ENCODE results near the gene PPARG. TPM values are rescaled to one million over a fixed set of nuclear protein-coding genes. Genes with fewer than 3 reads are reported as not detected.

Gene PPARG
- total and polyA plus RNA-seq, 4 donors, result 5.2 to 15.7 (median 7.0) TPM

DNA sequence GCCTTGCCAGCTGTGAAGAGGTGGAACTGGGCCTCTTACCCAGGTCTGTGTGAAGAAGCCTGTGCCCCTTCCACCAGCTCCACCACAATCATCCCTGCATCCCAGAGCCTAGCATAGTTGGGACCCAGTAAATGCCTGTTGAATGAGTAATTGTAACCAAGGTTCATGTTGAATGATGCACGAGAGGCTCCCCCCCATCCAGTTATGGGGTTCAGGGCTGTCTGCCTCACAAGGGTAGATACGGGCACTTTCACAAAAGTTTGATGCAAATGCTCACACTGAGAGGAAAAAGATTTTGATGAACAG is 165.9 kb downstream of the PPARG start:
- DNase-seq (ENCODE audit: low spot score), result no peak
- Histone ChIP-seq H3K27me3 (ENCODE audit: control insufficient read depth in 4 of 4, insufficient read depth in 4 of 4, low read length in 3 of 4) (no peaks in the 10 kb centered on the region), H3K9ac (ENCODE audit: low read depth in 1 of 2, low read length in 2 of 2) (no peak overlapping the region), H3K4me3 (ENCODE audit: low read depth in 1 of 3, low read length in 3 of 3) (no peak overlapping the region), H3K4me1 (ENCODE audit: control insufficient read depth in 4 of 4, insufficient read depth in 4 of 4, low read length in 3 of 4) (no peaks in the 10 kb centered on the region), H3K9me3 (ENCODE audit: control insufficient read depth in 4 of 4, low read length in 3 of 4) (no peaks in the 10 kb centered on the region), H3K27ac (ENCODE audit: low read depth in 1 of 2, low read length in 2 of 2) (no peak overlapping the region), H3K36me3 (ENCODE audit: control insufficient read depth in 4 of 4, insufficient read depth in 3 of 4, low read depth in 1 of 4, low read length in 3 of 4) (no peaks in the 10 kb centered on the region)
- 91% methylated on average over 2 of the region's 2 CpGs for WGBS
- no peak for TF ChIP-seq EGR1 (IDR thresholded peaks at IDR 0.05; ENCODE audit: low read depth in 2 of 2)
- no peak for TF ChIP-seq YY1 (IDR thresholded peaks at IDR 0.05)
- no peak for TF ChIP-seq RXRA (IDR thresholded peaks at IDR 0.05)
- TF ChIP-seq HNF4A (conservative IDR thresholded peaks at IDR 0.05), result no peak
- TF ChIP-seq FOXA2 (IDR thresholded peaks at IDR 0.05), result no peak
- TF ChIP-seq, protein P1, sequence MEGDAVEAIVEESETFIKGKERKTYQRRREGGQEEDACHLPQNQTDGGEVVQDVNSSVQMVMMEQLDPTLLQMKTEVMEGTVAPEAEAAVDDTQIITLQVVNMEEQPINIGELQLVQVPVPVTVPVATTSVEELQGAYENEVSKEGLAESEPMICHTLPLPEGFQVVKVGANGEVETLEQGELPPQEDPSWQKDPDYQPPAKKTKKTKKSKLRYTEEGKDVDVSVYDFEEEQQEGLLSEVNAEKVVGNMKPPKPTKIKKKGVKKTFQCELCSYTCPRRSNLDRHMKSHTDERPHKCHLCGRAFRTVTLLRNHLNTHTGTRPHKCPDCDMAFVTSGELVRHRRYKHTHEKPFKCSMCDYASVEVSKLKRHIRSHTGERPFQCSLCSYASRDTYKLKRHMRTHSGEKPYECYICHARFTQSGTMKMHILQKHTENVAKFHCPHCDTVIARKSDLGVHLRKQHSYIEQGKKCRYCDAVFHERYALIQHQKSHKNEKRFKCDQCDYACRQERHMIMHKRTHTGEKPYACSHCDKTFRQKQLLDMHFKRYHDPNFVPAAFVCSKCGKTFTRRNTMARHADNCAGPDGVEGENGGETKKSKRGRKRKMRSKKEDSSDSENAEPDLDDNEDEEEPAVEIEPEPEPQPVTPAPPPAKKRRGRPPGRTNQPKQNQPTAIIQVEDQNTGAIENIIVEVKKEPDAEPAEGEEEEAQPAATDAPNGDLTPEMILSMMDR (IDR thresholded peaks at IDR 0.05; ENCODE audit: low read depth, low read length, missing input control), result no peak
- TF ChIP-seq NR2F2 (IDR thresholded peaks at IDR 0.05), result no peak
- TF ChIP-seq GABPA (IDR thresholded peaks at IDR 0.05 in 1 of 2, conservative IDR thresholded peaks at IDR 0.05 in 1 of 2), result no peak
- no peak for TF ChIP-seq RAD21 (IDR thresholded peaks at IDR 0.05)
- TF ChIP-seq, protein P2, sequence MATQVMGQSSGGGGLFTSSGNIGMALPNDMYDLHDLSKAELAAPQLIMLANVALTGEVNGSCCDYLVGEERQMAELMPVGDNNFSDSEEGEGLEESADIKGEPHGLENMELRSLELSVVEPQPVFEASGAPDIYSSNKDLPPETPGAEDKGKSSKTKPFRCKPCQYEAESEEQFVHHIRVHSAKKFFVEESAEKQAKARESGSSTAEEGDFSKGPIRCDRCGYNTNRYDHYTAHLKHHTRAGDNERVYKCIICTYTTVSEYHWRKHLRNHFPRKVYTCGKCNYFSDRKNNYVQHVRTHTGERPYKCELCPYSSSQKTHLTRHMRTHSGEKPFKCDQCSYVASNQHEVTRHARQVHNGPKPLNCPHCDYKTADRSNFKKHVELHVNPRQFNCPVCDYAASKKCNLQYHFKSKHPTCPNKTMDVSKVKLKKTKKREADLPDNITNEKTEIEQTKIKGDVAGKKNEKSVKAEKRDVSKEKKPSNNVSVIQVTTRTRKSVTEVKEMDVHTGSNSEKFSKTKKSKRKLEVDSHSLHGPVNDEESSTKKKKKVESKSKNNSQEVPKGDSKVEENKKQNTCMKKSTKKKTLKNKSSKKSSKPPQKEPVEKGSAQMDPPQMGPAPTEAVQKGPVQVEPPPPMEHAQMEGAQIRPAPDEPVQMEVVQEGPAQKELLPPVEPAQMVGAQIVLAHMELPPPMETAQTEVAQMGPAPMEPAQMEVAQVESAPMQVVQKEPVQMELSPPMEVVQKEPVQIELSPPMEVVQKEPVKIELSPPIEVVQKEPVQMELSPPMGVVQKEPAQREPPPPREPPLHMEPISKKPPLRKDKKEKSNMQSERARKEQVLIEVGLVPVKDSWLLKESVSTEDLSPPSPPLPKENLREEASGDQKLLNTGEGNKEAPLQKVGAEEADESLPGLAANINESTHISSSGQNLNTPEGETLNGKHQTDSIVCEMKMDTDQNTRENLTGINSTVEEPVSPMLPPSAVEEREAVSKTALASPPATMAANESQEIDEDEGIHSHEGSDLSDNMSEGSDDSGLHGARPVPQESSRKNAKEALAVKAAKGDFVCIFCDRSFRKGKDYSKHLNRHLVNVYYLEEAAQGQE (IDR thresholded peaks at IDR 0.05), result no peak
- TF ChIP-seq, protein P3, sequence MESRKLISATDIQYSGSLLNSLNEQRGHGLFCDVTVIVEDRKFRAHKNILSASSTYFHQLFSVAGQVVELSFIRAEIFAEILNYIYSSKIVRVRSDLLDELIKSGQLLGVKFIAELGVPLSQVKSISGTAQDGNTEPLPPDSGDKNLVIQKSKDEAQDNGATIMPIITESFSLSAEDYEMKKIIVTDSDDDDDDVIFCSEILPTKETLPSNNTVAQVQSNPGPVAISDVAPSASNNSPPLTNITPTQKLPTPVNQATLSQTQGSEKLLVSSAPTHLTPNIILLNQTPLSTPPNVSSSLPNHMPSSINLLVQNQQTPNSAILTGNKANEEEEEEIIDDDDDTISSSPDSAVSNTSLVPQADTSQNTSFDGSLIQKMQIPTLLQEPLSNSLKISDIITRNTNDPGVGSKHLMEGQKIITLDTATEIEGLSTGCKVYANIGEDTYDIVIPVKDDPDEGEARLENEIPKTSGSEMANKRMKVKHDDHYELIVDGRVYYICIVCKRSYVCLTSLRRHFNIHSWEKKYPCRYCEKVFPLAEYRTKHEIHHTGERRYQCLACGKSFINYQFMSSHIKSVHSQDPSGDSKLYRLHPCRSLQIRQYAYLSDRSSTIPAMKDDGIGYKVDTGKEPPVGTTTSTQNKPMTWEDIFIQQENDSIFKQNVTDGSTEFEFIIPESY (IDR thresholded peaks at IDR 0.05), result no peak
- no peak for TF ChIP-seq SP1 (IDR thresholded peaks at IDR 0.05)
- TF ChIP-seq, protein P4, sequence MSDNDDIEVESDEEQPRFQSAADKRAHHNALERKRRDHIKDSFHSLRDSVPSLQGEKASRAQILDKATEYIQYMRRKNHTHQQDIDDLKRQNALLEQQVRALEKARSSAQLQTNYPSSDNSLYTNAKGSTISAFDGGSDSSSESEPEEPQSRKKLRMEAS (IDR thresholded peaks at IDR 0.05), result no peak
- TF ChIP-seq, protein P5, sequence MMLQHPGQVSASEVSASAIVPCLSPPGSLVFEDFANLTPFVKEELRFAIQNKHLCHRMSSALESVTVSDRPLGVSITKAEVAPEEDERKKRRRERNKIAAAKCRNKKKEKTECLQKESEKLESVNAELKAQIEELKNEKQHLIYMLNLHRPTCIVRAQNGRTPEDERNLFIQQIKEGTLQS (IDR thresholded peaks at IDR 0.05), result no peak
- TF ChIP-seq HNF4G (IDR thresholded peaks at IDR 0.05), result no peak
- no peak for TF ChIP-seq JUND (IDR thresholded peaks at IDR 0.05)
- TF ChIP-seq FOXA1 (IDR thresholded peaks at IDR 0.05), result no peak
- no peak for TF ChIP-seq TAF1 (conservative IDR thresholded peaks at IDR 0.05)
